ENCODE data around the gene MTFR1L.
A peak's percentile ranks its signal among the peaks of the same experiment; 100 is the strongest.

The MTFR1L gene

DNA sequence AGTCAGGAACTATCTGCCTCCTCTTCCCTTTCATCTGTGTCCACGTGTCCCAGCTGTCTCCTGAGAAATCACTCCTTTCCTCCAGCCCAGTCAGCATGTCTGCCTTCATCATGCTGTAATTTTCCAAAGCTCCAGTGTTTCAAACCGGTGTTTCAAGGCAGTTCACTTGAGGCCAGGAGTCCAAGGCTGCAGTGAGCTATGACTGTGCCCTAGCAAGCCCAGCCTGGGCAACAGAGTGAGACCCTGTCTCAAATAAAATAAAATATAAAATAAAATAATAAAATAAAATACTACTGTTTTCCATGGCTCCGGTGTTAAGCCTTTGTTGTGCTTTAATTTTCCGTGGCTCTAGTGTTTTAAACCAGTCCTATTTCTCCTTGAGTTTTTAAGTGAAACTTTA, 27.6 kb upstream of the MTFR1L start:
- no peak overlapping the region for H3K4me3 ChIP-seq (replicated peaks in 1 of 2; ENCODE audit: low read depth in 2 of 2, low read length in 2 of 2)
- no peak for DNase-seq (ENCODE audit: low read depth in 2 of 2)
- TF ChIP-seq, protein P1, sequence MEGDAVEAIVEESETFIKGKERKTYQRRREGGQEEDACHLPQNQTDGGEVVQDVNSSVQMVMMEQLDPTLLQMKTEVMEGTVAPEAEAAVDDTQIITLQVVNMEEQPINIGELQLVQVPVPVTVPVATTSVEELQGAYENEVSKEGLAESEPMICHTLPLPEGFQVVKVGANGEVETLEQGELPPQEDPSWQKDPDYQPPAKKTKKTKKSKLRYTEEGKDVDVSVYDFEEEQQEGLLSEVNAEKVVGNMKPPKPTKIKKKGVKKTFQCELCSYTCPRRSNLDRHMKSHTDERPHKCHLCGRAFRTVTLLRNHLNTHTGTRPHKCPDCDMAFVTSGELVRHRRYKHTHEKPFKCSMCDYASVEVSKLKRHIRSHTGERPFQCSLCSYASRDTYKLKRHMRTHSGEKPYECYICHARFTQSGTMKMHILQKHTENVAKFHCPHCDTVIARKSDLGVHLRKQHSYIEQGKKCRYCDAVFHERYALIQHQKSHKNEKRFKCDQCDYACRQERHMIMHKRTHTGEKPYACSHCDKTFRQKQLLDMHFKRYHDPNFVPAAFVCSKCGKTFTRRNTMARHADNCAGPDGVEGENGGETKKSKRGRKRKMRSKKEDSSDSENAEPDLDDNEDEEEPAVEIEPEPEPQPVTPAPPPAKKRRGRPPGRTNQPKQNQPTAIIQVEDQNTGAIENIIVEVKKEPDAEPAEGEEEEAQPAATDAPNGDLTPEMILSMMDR (IDR thresholded peaks at IDR 0.05; ENCODE audit: low read depth, low read length): no peak

DNA sequence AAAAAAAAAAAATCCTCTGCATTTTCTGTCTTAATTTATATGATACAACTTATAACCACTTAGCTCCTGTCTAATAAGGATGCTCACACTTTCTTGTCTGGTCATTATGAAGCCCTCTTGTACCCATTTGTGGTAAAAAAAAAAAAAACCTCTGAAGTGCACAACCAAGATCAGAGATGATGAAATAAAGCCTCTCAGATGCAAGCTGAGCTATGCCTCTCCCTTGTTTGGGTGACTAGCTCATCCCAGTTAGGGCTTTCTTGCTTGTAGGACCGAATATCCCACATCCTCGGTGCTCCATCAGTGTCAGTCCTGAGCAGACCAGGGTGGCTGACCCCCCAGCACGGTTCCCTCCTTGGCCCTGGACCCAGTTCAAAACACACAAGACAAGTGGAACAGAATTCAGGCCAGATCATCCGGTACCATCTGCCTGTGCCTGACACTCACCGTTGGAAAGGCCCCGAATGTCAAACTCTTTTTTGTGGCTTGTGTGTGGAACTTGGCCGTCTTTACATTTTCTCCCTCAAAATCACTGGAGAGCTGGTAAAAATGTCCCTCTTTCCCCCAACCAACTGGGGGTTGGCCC, 26.1 kb upstream of the MTFR1L start:
- TF ChIP-seq, protein P1 (IDR thresholded peaks at IDR 0.05; ENCODE audit: low read depth, low read length): no peak
- H3K4me3 ChIP-seq (replicated peaks in 1 of 2; ENCODE audit: low read depth in 2 of 2, low read length in 2 of 2): no peak overlapping the region
- DNase-seq (ENCODE audit: low read depth in 2 of 2): no peak

DNA sequence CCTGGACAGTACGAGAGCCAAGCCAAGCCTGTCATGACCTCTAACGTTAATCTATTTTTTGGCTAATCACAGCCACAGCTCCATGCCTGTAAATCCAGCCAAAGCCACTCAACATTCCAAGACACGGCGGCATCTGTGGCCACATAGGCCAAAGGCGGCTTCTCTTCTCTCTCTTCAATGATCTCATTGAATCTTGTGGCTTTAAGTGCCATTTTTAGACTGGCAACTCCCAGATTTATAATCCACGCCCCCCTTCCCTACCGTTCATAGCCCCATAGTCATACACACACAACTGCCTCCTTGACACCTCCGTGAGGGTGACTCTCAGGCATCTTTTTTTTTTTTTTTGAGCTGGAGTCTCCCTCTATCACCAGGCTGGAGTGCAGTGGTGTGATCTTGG, 25.4 kb upstream of the MTFR1L start:
- TF ChIP-seq, protein P1 (IDR thresholded peaks at IDR 0.05; ENCODE audit: low read depth, low read length): no peak
- DNase-seq (ENCODE audit: low read depth in 2 of 2): no peak
- H3K4me3 ChIP-seq (replicated peaks in 1 of 2; ENCODE audit: low read depth in 2 of 2, low read length in 2 of 2): no peak overlapping the region

DNA sequence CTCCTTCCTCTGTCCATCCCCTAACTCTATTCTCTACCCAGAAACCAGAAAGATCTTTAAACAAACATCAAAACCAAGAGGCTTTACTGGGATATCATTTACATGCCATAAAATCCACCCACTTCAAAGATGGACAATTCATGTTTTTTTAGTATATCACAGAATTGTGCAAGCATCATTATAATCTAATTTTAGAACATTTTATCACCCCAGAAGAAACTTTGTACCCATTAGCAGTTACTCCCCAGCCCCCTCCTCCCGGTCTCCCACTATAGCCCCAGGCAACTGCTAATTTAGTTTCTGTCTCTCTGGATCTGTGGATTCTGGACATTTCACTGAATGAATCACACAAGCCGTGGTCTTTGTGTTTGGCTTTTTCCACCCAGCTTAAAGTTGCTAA, 24.5 kb upstream of the MTFR1L start:
- DNase-seq (ENCODE audit: low read depth in 2 of 2): no peak
- no peak overlapping the region for H3K4me3 ChIP-seq (replicated peaks in 1 of 2; ENCODE audit: low read depth in 2 of 2, low read length in 2 of 2)
- TF ChIP-seq, protein P1 (IDR thresholded peaks at IDR 0.05; ENCODE audit: low read depth, low read length): no peak

DNA sequence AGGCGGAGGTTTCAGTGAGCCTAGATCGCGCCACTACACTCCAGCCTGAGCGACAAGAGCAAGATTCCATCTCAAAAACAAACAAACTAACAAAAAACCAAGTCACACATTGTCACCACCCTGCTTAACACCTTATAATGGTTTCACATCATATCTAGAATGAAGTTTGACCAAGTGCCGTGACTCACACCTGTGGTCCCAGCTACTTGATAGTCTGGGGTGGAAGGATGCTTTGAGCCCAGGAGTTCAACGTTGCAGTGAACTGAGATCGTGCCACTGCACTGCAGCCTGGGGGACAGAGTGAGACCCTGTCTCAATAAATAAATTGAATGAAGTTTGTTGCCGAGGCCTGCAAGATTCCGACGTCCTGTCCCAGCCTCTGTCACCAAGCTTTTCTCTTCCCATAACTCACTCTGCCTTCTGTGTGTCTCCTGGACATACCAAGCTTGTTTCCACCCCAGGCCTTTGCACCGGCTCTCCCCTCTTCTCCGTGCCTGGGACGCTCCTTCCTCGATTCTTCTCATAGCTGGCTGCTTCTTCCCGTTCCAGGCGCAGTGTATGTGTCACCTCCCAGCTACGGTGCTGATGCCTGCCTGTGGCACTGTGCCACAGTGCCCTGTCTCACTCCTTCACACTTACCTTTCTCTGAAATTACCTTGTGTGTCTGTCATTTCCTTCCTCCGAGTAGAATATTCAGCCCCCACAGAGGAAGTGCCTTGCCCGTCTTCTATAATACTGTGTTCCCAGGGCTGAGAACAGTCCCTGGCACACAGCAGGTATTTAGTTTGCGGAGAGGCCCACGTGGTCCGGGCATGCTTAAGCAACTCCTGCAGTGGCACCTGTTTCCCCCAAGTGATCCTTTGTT, 23.6 kb upstream of the MTFR1L start:
- H3K4me3 ChIP-seq (replicated peaks in 1 of 2; ENCODE audit: low read depth in 2 of 2, low read length in 2 of 2): no peak overlapping the region
- TF ChIP-seq, protein P1 (IDR thresholded peaks at IDR 0.05; ENCODE audit: low read depth, low read length): no peak
- no peak for DNase-seq (ENCODE audit: low read depth in 2 of 2)

DNA sequence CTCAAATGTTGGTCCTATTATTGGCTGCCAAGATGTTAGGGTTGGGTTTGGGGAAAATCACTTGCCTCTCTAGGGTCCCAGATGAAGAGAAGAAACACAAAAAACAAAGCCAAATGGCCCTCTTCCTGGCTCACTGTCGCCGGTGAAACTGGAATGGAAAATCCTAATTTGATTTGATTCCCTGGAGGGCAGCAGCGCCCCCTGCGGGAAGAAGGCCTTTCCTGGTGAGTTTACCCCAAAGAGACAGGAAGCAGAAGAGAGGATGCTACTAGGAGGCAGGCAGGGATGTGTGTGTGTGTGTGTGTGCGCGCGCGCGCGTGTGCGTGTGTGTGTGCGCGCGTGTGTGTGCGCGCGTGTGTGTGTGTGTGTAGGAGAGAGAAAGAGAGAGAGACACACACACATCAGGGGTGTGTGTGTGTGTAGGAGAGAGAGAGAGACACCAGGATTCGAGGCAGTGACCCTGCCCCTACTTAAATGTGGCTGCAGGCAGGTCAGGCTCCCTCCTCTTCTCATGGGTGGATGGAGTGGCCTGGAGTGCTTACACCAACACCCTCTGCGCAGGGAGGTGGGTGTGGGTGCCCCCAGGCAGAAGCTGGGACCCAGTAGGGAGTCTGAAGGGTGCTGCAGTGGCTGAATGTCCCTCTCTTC, 22.8 kb upstream of the MTFR1L start:
- H3K4me3 ChIP-seq (replicated peaks in 1 of 2; ENCODE audit: low read depth in 2 of 2, low read length in 2 of 2): no peak overlapping the region
- DNase-seq (ENCODE audit: low read depth in 2 of 2): peak; percentile 81 to 85
- TF ChIP-seq, protein P1 (IDR thresholded peaks at IDR 0.05; ENCODE audit: low read depth, low read length): peak; percentile 88

All from cardiac fibroblast (primary cell).